GM23248 (cell line): ENCODE data around the gene ASCL5.

ENCODE experiments used
- EZH2 ChIP-seq: fragments of 200-600 bp; sonication (generic); IDR thresholded peaks from 2 replicates; pipeline ENCODE4 v1.6.1; 2018; ENCODE audit warnings: antibody characterized with exemption, mild to moderate bottlenecking; ENCODE audit not compliant: insufficient read depth, poor library complexity, severe bottlenecking
- EZH2phosphoT487 ChIP-seq: fragments of 200-600 bp; sonication (generic); IDR thresholded peaks from 2 replicates; pipeline ENCODE4 v1.6.1; 2018; ENCODE audit warnings: antibody characterized with exemption, moderate library complexity, mild to moderate bottlenecking, low read depth; ENCODE audit not compliant: insufficient read depth

DNA sequence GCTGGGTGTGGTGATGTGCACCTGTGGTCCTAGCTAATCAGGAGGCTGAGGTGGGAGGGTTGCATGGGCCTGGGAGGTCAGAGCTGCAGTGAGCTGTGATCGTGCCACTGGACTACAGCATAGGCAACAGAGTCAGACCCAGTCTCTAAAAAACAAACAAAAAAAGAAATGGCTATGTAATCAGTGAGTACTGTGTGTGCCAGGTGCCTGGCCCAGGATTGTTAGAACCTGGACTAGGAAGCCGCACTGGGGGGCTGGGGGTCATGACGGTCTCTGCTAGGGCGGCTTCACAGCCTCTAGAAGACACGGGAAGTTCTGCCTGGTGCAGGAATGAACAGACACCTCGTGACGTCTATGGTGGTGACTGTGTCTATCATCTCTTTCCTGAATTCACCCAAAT lies 18.8 kb upstream of the ASCL5 start:
- no peak for TF ChIP-seq EZH2
- TF ChIP-seq EZH2phosphoT487 = no peak
